Astrocyte of the spinal cord (primary cell): Measurements from ENCODE around the gene CD300LB.

Experiments
- DNase-seq: peaks from one replicate; pipeline ENCODE4 v3.0.0; 2011; ENCODE audit warnings: low read depth, low spot score
- H3K4me3 ChIP-seq: 2 replicates; pipeline ENCODE4 v1.5.1; 2011; ENCODE audit warnings: low read depth, mild to moderate bottlenecking, low read length, moderate library complexity
- in situ Hi-C: cut with HindIII; loops from 2 replicates; pipeline ENCODE4 v1.10.0; 2017; ENCODE audit warnings: low sequenced_read_pairs
- TF ChIP-seq, protein P1 (sequence below): IDR thresholded peaks from 2 replicates; pipeline ENCODE4 v1.5.1; 2012; ENCODE audit warnings: low read depth, mild to moderate bottlenecking, low read length, inconsistent platforms

CD300LB gene

DNA sequence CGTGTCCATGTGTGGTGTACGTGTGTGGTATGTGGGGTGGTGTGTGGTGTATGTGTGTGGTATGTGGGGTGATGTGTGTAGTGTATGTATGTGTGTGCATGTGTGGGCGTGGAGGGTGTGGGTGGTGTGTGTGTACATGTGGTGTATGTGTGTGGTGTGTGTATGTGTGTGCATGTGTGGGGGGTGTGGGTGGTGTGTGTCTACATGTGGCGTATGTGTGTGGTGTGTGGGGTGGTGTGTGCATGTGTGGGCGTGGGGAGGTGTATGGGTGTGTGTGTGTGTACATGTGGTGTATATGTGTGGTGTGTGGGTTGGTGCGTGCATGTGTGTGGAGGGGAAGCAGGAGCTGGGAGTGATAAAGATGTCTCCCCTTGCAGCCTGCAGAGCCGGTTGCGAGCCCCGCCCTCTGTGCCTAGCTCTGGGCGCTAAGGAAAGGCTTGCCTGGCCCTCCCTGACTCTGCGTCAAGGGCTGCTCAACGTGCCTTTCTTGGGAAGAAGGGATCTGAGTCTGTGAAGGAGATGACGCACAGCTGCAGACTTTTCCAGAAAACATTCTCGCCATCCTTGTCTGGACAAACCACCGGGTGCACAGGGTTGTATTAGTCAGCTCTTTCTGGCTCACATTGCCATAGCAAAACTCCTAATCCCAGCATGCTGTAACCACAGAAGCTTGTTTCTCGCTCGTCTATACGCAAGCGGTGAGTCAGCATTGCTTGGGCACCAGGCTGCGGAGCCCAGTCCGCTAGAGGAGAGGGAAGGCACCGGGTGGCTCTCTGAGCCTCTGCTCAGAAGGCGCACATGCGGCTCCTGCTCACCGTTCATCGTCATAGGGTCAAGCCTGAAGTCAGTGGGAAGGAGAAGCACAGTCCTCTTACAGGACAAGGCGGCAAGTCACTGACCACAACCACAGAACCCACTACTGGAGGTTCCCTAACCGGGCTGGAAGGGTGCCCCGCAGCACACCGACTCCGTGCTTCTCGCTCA is 38.0 kb upstream of the CD300LB start:
- H3K4me3 ChIP-seq, result no peak overlapping the region
- in situ Hi-C loops, result no loop called here
- TF ChIP-seq, protein P1, sequence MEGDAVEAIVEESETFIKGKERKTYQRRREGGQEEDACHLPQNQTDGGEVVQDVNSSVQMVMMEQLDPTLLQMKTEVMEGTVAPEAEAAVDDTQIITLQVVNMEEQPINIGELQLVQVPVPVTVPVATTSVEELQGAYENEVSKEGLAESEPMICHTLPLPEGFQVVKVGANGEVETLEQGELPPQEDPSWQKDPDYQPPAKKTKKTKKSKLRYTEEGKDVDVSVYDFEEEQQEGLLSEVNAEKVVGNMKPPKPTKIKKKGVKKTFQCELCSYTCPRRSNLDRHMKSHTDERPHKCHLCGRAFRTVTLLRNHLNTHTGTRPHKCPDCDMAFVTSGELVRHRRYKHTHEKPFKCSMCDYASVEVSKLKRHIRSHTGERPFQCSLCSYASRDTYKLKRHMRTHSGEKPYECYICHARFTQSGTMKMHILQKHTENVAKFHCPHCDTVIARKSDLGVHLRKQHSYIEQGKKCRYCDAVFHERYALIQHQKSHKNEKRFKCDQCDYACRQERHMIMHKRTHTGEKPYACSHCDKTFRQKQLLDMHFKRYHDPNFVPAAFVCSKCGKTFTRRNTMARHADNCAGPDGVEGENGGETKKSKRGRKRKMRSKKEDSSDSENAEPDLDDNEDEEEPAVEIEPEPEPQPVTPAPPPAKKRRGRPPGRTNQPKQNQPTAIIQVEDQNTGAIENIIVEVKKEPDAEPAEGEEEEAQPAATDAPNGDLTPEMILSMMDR, result no peak
- DNase-seq, result peak; percentile 93

DNA sequence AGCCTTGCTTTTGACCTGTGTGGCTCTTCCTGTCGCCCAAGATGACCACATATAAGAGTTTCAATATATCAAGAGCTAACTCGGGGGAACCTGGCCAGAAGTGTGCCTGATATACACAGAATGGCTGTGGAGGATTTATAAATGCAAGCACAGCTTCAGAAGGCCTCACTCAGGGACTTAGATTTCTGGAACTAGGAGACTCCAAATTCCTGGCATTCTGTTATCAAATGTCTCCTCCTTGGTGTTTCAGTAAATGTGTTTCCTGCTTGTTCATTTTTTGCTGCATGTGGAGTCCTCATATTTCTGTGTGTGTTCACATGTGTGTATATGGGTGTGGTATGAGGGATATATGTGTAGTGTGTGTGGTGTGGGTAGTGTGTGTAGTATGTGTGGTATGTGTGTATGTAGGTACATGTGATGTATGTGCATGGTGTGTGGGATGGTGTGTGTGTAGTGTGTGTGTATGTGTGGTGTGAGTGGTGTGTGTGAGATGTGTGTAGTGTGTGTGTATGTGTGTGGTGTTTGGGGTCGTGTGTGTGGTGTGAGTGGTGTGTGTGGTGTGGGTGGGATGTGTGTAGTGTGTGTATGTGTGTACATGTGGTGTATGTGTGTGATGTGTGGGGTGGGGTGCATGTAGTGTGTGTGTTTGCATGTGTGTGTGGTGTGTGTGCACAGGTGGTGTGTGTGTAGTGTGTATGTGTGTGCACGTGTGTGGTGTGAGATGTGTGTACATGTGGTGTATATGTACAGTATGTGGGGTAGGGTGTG is 37.0 kb upstream of the CD300LB start:
- in situ Hi-C loops, result no loop called here
- H3K4me3 ChIP-seq, result no peak overlapping the region
- TF ChIP-seq, protein P1, result no peak
- DNase-seq, result no peak

DNA sequence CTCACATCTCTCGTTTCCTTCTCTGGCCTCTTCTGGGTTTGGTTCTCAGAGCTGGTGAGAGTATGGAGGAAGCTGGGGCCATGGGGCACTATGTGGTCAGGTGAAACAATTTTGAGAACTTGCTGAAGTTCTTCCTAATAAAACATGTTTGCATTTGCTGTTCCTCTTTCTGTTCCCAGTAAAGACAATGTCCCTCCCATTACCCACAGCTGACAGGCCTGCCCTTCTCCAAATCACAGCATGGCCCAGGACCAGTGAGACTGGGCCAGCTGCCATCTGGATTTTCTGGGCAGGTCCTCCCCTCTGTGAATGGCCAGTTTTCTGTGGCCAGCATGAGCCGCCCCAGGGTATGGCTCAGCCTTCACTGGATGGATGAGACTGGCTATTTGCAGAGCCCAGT is 36.1 kb upstream of the CD300LB start, which contains the start of gene CD300H:
CD300H (minus strand) TSS at position 113 of the 400 bp plus-strand sequence.
- in situ Hi-C loops, result no loop called here
- H3K4me3 ChIP-seq, result no peak within 1 kb of the TSS
- no peak for DNase-seq
- TF ChIP-seq, protein P1, result no peak

DNA sequence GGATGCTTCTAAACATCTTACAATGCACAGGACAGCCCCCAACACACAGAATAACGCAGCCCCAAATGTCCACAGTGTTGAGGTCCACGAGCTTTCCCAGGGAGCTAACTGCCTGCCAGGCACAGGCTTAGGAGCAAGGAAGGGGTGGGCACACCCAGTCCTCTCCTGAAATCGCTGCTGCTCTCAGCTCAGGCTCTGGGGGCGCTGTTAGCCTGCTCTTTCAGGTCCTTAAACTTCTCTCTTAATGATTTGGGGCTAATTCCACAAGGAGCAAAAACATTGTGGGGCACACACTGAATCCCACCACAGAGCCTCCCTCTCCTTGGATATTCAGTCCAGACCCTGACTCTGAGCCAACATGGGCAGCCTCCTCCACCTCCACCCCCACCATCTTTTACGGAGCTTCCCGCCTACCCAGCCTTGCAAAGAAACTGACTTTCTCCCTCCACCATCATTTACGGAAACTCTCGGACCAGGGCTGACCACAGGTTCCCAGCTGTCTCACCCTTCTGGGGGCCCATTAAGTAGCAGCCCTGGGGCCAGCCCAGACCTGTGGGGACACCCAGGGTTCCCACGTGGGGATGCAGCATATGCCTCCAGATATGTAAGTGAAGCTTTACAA is 35.0 kb upstream of the CD300LB start:
- TF ChIP-seq, protein P1, result peak; percentile 37
- H3K4me3 ChIP-seq, result no peak overlapping the region
- no peak for DNase-seq
- in situ Hi-C loops, result no loop called here

DNA sequence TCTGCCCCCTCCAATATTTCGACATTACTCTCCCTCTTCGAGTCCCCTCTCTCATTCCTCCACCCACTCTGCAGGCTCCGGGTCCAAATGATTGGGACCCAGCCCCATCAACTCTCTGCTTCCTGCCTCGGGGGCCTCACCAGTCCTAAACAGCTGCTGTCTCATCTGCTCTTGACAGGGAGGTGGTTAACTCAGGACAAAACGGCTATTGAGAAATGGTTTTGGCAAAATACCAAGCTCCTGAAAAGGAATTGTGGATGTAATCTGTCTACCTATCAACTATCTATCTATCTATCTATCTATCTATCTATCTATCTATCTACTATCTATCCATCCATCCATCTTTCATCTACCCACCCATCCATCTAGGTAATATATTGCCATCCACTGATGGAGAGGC is 33.9 kb upstream of the CD300LB start:
- in situ Hi-C loops, result no loop called here
- TF ChIP-seq, protein P1, result no peak

DNA sequence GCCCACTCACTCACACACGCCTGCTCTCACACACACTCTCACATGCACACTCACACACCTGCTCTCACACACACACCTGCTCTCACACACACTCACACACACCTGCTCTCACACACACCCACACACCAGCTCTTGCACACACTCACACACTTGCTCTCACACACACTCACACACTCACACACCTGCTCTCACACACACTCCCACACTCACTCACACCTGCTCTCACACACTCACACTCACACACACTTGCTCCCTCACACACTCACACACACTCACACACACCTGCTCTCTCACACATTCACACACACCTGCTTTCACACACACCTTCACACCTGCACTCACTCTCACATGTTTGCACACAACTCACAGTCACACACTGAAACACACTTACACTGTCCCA is 32.1 kb upstream of the CD300LB start:
- DNase-seq, result no peak
- no peak overlapping the region for H3K4me3 ChIP-seq
- TF ChIP-seq, protein P1, result no peak
- in situ Hi-C loops, result no loop called here

More for the DNA sequence above, 33.9 kb upstream of the CD300LB start:
- DNase-seq, result no peak
- no peak overlapping the region for H3K4me3 ChIP-seq
